ENCODE results near the gene DPT. TPM values are rescaled to one million over a fixed set of nuclear protein-coding genes. Genes with fewer than 3 reads are reported as not detected.

Gene DPT
- total and polyA plus RNA-seq, 10 of the 15 experiments (the other 5 are each of a cell fraction or from before 2014, with no cell fraction given) = 0.05 to 0.10 TPM; not detected in 8

DNA sequence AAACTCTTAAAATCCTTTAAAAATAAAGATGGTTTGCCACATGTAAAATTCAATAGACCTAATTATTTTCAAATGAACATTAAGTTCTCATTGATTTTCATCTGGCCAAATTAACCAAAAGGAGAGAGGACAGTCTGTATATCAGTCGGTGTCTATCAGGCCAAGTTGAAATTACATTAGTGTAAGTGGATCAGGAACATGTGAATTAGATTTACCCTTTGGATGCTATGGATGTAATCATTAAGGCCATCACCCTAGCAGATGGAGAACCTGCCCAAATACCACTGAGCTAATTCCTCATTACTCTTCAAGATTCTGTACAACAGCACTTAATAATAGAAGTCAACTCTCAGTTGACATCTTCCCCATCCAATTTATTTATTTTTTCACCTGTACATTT is 29.5 kb upstream of the DPT start:
- in situ Hi-C loops (cut with MboI) (no loop called here), intact Hi-C loops (cut with micrococcal nuclease; ENCODE audit: unreplicated experiment) (no loop called here)
- POLR2A ChIA-PET = no interaction called here
- Histone ChIP-seq H3K9me3 (replicated peaks; ENCODE audit: control insufficient read depth, insufficient read depth, low read length) (no peaks in the 10 kb centered on the region; the same call in 2 of the 3 replicates), H3K79me2 (ENCODE audit: control insufficient read depth, insufficient read depth, low read length) (no peaks in the 10 kb centered on the region), H3K4me3 (no peak overlapping the region), H3K27me3 (replicated peaks in 1 of 2; ENCODE audit: control insufficient read depth in 2 of 2, insufficient read depth in 2 of 2, low read length in 1 of 2) (no peaks in the 10 kb centered on the region), H2AFZ (ENCODE audit: control insufficient read depth, low read depth, low read length) (no peak overlapping the region), H3K9ac (ENCODE audit: control insufficient read depth, insufficient read depth, low read length) (no peak overlapping the region), H3K36me3 (ENCODE audit: control insufficient read depth in 2 of 2, insufficient read depth in 2 of 2, low read length in 1 of 2) (no peaks in the 10 kb centered on the region), H3K4me2 (ENCODE audit: control insufficient read depth, insufficient read depth) (no peak overlapping the region), H4K20me1 (ENCODE audit: control insufficient read depth, insufficient read depth) (no peaks in the 10 kb centered on the region), H3K4me1 (ENCODE audit: control insufficient read depth, insufficient read depth, low read length) (no peaks in the 10 kb centered on the region), H3K27ac (ENCODE audit: control insufficient read depth, insufficient read depth) (no peak overlapping the region)
- CTCF ChIA-PET = interaction anchor here (0.6 to 1.5 kb wide), 2 partner anchors 416 to 1015 kb away, joined by 3 to 6 read pairs; no protein-coding TSS in a partner anchor
- DNase-seq (ENCODE audit: low read depth, low spot score) (no peak), FAIRE-seq (no peak), ATAC-seq (no peak)
- no TSS peak for BruUV-seq (replicated peaks)
- 46% methylated on average over 1 of the region's 1 CpG for WGBS (ENCODE audit: insufficient coverage, insufficient replicate concordance, low lambda C conversion rate, missing lambda C conversion rate)
- SMC1A ChIA-PET (ENCODE audit: uncharacterized antibody, unreplicated experiment) = no interaction called here
- RAD21 ChIA-PET (ENCODE audit: unreplicated experiment) = no interaction called here
- TF ChIP-seq, protein P1, sequence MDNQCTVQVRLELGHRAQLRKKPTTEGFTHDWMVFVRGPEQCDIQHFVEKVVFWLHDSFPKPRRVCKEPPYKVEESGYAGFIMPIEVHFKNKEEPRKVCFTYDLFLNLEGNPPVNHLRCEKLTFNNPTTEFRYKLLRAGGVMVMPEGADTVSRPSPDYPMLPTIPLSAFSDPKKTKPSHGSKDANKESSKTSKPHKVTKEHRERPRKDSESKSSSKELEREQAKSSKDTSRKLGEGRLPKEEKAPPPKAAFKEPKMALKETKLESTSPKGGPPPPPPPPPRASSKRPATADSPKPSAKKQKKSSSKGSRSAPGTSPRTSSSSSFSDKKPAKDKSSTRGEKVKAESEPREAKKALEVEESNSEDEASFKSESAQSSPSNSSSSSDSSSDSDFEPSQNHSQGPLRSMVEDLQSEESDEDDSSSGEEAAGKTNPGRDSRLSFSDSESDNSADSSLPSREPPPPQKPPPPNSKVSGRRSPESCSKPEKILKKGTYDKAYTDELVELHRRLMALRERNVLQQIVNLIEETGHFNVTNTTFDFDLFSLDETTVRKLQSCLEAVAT (IDR thresholded peaks at IDR 0.05) = no peak
- no peak for TF ChIP-seq SMAD5 (IDR thresholded peaks at IDR 0.05; ENCODE audit: low read depth)
- TF ChIP-seq BACH1 (IDR thresholded peaks at IDR 0.05; ENCODE audit: borderline replicate concordance) = no peak
- TF ChIP-seq STAT1 (conservative IDR thresholded peaks at IDR 0.05) = no peak
- TF ChIP-seq CBFB (IDR thresholded peaks at IDR 0.05; ENCODE audit: low read depth) = no peak
- no peak for TF ChIP-seq SPI1 (IDR thresholded peaks at IDR 0.05; ENCODE audit: borderline replicate concordance, insufficient read depth, low read depth, low read length)
- no peak for TF ChIP-seq KDM1A (IDR thresholded peaks at IDR 0.05; ENCODE audit: borderline replicate concordance)
- no peak for TF ChIP-seq ATF7 (IDR thresholded peaks at IDR 0.05; ENCODE audit: low read depth)
- no peak for TF ChIP-seq NKRF (conservative IDR thresholded peaks at IDR 0.05)
- TF ChIP-seq RFX5 (IDR thresholded peaks at IDR 0.05; ENCODE audit: low read depth, low read length) = no peak
- no peak for TF ChIP-seq POLR2AphosphoS5 (IDR thresholded peaks at IDR 0.05; ENCODE audit: low read length)
- no peak for TF ChIP-seq SP1 (IDR thresholded peaks at IDR 0.05; ENCODE audit: low read depth, low read length)
- TF ChIP-seq ZNF622 (IDR thresholded peaks at IDR 0.05) = no peak
- no peak for TF ChIP-seq USF2 (IDR thresholded peaks at IDR 0.05; ENCODE audit: borderline replicate concordance, low read depth, low read length)
- TF ChIP-seq NFIC (IDR thresholded peaks at IDR 0.05; ENCODE audit: low read depth, low read length) = no peak
- TF ChIP-seq, protein P2, sequence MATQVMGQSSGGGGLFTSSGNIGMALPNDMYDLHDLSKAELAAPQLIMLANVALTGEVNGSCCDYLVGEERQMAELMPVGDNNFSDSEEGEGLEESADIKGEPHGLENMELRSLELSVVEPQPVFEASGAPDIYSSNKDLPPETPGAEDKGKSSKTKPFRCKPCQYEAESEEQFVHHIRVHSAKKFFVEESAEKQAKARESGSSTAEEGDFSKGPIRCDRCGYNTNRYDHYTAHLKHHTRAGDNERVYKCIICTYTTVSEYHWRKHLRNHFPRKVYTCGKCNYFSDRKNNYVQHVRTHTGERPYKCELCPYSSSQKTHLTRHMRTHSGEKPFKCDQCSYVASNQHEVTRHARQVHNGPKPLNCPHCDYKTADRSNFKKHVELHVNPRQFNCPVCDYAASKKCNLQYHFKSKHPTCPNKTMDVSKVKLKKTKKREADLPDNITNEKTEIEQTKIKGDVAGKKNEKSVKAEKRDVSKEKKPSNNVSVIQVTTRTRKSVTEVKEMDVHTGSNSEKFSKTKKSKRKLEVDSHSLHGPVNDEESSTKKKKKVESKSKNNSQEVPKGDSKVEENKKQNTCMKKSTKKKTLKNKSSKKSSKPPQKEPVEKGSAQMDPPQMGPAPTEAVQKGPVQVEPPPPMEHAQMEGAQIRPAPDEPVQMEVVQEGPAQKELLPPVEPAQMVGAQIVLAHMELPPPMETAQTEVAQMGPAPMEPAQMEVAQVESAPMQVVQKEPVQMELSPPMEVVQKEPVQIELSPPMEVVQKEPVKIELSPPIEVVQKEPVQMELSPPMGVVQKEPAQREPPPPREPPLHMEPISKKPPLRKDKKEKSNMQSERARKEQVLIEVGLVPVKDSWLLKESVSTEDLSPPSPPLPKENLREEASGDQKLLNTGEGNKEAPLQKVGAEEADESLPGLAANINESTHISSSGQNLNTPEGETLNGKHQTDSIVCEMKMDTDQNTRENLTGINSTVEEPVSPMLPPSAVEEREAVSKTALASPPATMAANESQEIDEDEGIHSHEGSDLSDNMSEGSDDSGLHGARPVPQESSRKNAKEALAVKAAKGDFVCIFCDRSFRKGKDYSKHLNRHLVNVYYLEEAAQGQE (IDR thresholded peaks at IDR 0.05; ENCODE audit: low read depth, low read length) = no peak
- no peak for TF ChIP-seq SMARCA5 (IDR thresholded peaks at IDR 0.05)
- TF ChIP-seq GATAD2B (conservative IDR thresholded peaks at IDR 0.05; ENCODE audit: low read depth) = no peak
